CD4-positive, alpha-beta T cell treated with Interleukin-6 for 4 hours (primary cell): ENCODE data around the gene ERVV-1.

ENCODE experiments used
- DNase-seq: peaks from one replicate; pipeline ENCODE4 v3.0.0-alpha.2; 2020; ENCODE audit warnings: mixed read lengths

ERVV-1 gene

GRCh38 chr19:53034054-53034453, 20.3 kb downstream of the ERVV-1 start:
- no peak for DNase-seq

- DNase-seq: no peak
These were observed 21.4 kb downstream of the ERVV-1 start for GRCh38 chr19:53034948-53035675.

GRCh38 chr19:53037101-53038097, 23.7 kb downstream of the ERVV-1 start:
- no peak for DNase-seq

GRCh38 chr19:53041366-53041765, 27.6 kb downstream of the ERVV-1 start:
- DNase-seq: no peak

GRCh38 chr19:53045536-53045935, 31.8 kb downstream of the ERVV-1 start:
- no peak for DNase-seq

GRCh38 chr19:53047379-53047778, 33.7 kb downstream of the ERVV-1 start:
- DNase-seq: no peak

GRCh38 chr19:53055117-53055516, 41.4 kb downstream of the ERVV-1 start:
- no peak for DNase-seq

GRCh38 chr19:53057904-53058580, 44.3 kb downstream of the ERVV-1 start:
- DNase-seq: no peak
